Duodenal mucosa (tissue), 2 donors: ENCODE data around the gene GEN1.
A peak's percentile ranks its signal among the peaks of the same experiment; 100 is the strongest.
"Not testable (repeated sequence)": the region's sequence is repeated elsewhere in the genome, so short reads cannot be mapped to it uniquely, and the experiment has no call there.

Source experiments
- H3K27ac ChIP-seq: one replicate; pipeline ENCODE4 v1.7.0; 2013; ENCODE audit warnings: low read depth, low read length
- H3K27me3 ChIP-seq, 2 donors: one replicate each; pipeline ENCODE4 v1.7.0; 2013; ENCODE audit warnings: low read length in 2 of 2, control low read depth in 1 of 2; ENCODE audit not compliant: insufficient read depth in 2 of 2, control insufficient read depth in 1 of 2
- H3K36me3 ChIP-seq, 2 donors: one replicate each; pipeline ENCODE4 v1.7.0; 2013; ENCODE audit warnings: low read length in 2 of 2, control low read depth in 1 of 2; ENCODE audit not compliant: insufficient read depth in 2 of 2, control insufficient read depth in 1 of 2
- H3K4me1 ChIP-seq, 2 donors: one replicate each; pipeline ENCODE4 v1.7.0; 2013; ENCODE audit warnings: low read length in 2 of 2, control low read depth in 1 of 2; ENCODE audit not compliant: insufficient read depth in 2 of 2, control insufficient read depth in 1 of 2
- H3K4me3 ChIP-seq, 2 donors: one replicate each; pipeline ENCODE4 v1.7.0; 2013; ENCODE audit warnings: low read length in 2 of 2, low read depth in 1 of 2
- H3K9ac ChIP-seq, 2 donors: one replicate each; pipeline ENCODE4 v1.7.0; 2013; ENCODE audit warnings: low read length in 2 of 2, low read depth in 1 of 2
- H3K9me3 ChIP-seq, 2 donors: one replicate each; pipeline ENCODE4 v1.7.0; 2013; ENCODE audit warnings: low read length in 2 of 2, control low read depth in 1 of 2; ENCODE audit not compliant: control insufficient read depth in 1 of 2

GEN1 gene

GRCh38 chr2:17822445-17823117 is 68.6 kb downstream of the GEN1 start:
- Histone ChIP-seq H3K9ac (no peak overlapping the region), H3K4me1 (no peaks in the 10 kb centered on the region), H3K27ac (no peak overlapping the region), H3K27me3 (no peaks in the 10 kb centered on the region), H3K9me3 (no peaks in the 10 kb centered on the region), H3K36me3 (no peaks in the 10 kb centered on the region), H3K4me3 (no peak overlapping the region)

GRCh38 chr2:17823646-17824045 is 69.7 kb downstream of the GEN1 start:
- H3K27me3 ChIP-seq, H3K9me3 ChIP-seq, H3K4me1 ChIP-seq, H3K4me3 ChIP-seq, H3K27ac ChIP-seq, H3K9ac ChIP-seq, H3K36me3 ChIP-seq: not testable (repeated sequence)

- H3K4me3 ChIP-seq = no peak overlapping the region
- H3K36me3 ChIP-seq = no peaks in the 10 kb centered on the region
- peaks cover 0 to 3% of the 10 kb centered on the region in 2 donors for H3K4me1 ChIP-seq
- H3K9me3 ChIP-seq = no peaks in the 10 kb centered on the region
- no peak overlapping the region for H3K9ac ChIP-seq
- H3K27ac ChIP-seq = no peak overlapping the region
- H3K27me3 ChIP-seq = peaks cover 4 to 5% of the 10 kb centered on the region in 2 donors
Measured at GRCh38 chr2:17827316-17827715, 73.4 kb downstream of the GEN1 start.

- Histone ChIP-seq H3K27ac (no peak overlapping the region), H3K4me3 (no peak overlapping the region), H3K9ac (no peak overlapping the region), H3K27me3 (peaks cover 4 to 5% of the 10 kb centered on the region in 2 donors), H3K4me1 (peaks cover 0 to 3% of the 10 kb centered on the region in 2 donors), H3K36me3 (no peaks in the 10 kb centered on the region), H3K9me3 (no peaks in the 10 kb centered on the region)
Measured at GRCh38 chr2:17827785-17828184, 73.8 kb downstream of the GEN1 start.

GRCh38 chr2:17830053-17831034 is 76.4 kb downstream of the GEN1 start:
- Histone ChIP-seq H3K36me3 (no peaks in the 10 kb centered on the region), H3K9ac (no peak overlapping the region), H3K27ac (no peak overlapping the region), H3K4me1 (peaks cover 0 to 3% of the 10 kb centered on the region in 2 donors), H3K9me3 (no peaks in the 10 kb centered on the region), H3K4me3 (peak overlapping the region; percentile 19 to 39), H3K27me3 (peaks cover 4 to 5% of the 10 kb centered on the region in 2 donors)

GRCh38 chr2:17835516-17835915 is 81.6 kb downstream of the GEN1 start:
- H3K9me3 ChIP-seq = no peaks in the 10 kb centered on the region
- no peak overlapping the region for H3K4me3 ChIP-seq
- H3K9ac ChIP-seq = no peak overlapping the region
- H3K36me3 ChIP-seq = no peaks in the 10 kb centered on the region
- no peak overlapping the region for H3K27ac ChIP-seq
- H3K4me1 ChIP-seq = peaks cover 0 to 3% of the 10 kb centered on the region in 2 donors
- peaks cover 4 to 5% of the 10 kb centered on the region in 2 donors for H3K27me3 ChIP-seq
